GM19372 (cell line): ENCODE results near the gene CNTN4.
"Not testable (repeated sequence)": the region's sequence is repeated elsewhere in the genome, so short reads cannot be mapped to it uniquely, and the experiment has no call there.

ENCODE experiments used
- ATAC-seq: cut with Tn5 transposase; IDR thresholded peaks from one replicate; pipeline ENCODE4 v1.9.1; 2021; ENCODE audit warnings: mild to moderate bottlenecking, low read depth, moderate library complexity; ENCODE audit not compliant: unreplicated experiment

CNTN4 gene

DNA sequence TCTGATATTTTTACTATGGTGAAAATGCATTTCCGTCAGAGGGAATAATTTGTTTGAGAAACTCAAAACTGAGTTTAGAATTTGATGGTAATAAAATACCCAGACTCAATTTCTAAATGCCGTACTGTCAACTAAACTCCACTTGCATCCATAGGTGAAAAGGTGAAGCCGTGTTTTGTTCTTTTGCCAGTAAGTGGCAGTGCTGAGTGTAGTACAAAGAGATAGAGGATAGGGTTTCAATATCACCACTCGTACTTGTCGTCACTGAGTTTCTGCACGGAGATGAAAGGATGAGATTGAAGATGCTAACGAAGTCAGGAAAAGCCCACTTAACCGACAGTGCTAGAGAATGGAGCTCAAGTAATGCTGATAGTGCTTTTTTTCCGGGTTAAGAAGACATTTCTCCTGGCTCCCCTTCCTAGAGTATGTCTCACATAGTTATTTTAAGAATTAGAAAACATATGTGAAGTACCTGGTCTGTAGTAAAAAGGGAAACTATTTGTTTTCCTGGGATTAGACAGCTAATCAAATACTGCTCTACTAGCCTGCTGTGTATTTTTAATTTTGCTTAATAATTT, 666.4 kb downstream of the CNTN4 start:
- no peak for ATAC-seq

GRCh38 chr3:2770451-2770850, 671.8 kb downstream of the CNTN4 start:
- ATAC-seq: no peak

DNA sequence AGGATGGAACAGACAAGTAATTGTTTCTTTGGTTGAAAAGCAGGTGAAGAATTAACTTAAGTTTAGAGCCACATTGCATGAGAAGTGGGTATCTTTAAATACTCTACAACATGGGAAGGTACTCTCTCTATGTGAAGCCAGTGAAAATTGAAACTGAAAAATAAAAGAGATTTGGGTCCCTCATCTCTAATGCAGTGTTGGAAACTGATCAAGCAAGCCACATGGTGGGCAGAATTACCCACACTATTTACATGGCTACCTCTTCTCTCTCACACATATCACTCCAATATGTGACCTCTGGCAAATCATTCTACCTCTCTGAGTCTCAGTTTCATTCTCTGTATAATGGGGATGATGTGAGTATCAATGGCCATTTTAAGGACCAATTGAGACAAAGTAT, 672.5 kb downstream of the CNTN4 start:
- ATAC-seq: no peak

GRCh38 chr3:2771741-2772140, 673.1 kb downstream of the CNTN4 start:
- no peak for ATAC-seq

DNA sequence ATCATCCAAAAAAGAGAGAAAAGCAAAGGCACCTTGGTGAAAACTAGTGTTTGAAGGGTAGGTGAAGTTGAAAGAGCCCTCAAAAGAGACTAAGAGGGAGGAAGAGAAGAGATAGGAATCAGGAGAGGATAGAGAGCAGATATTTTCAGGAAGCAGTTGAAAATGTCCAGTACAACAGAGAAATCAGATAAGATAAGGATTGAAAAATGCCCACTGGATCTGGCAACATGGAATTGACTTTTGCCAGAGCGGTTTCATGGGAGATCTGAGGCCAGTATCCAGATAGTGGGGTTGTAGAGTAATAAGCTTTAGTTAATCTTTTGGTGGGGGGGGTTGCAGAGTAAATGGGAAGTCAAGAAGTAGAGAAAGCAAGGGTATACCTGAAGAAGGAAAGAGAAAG, 674.1 kb downstream of the CNTN4 start:
- no peak for ATAC-seq

DNA sequence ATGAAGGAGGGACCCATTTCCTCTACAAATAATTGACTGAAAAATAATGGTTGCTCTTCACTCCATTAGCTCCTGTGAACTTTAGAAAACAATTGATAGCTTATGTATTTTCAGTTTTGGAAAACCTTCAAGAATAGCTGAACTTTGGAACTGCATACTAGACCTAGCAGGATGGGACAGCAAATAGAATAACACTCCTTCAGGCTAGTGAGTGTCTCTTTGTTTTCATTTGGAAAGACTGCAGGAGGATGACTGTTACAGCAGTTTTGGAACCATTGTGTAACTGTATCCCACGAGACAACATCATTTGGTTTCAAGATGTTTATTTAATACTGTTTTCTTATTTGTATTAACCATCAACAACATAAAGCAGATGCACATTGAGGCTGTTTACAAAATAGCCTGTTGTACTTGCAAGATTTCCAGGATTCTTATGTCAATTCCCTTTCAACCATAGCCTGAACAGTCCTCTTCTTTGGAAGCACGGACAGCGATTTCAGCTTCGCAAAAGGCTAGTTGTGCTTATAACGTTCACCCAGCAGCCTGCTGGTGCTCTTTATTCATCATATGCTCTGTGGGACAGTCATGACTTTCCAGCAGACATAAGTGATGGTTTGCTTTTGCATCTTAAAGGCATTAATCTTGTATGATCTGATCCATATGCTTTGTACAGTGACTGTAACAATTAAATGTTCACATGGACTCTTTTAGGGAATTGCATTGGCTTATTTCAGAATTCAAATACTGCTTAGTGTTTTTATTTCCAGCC, 676.0 kb downstream of the CNTN4 start:
- ATAC-seq: no peak

DNA sequence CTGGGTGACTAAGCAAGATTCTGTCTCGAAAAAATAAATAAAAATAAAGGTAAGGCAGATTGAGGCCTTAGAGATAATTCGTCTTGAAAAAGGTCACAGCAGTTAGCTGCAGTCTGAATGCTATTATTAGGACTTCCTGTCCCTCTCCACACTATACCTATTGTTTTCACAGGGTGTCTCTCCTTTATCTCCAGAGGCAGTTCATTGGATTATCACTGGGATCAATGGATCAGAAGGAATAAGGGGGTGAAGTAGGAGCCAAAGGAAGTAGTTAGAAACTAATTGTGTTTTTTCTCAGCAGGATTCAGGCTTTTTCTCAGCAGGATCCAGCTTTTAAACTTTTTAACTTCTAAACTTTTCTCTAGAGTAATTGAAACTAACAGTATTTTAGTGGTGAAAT, 684.6 kb downstream of the CNTN4 start:
- ATAC-seq: no peak

GRCh38 chr3:2784627-2785026, 686.0 kb downstream of the CNTN4 start:
- ATAC-seq: no peak

- no peak for ATAC-seq
These were observed 691.7 kb downstream of the CNTN4 start for GRCh38 chr3:2790266-2790815.

- no peak for ATAC-seq
These were observed 693.8 kb downstream of the CNTN4 start for GRCh38 chr3:2792432-2792831.

- no peak for ATAC-seq
These were observed 695.3 kb downstream of the CNTN4 start for GRCh38 chr3:2793987-2794386.

GRCh38 chr3:2802429-2802828, 703.8 kb downstream of the CNTN4 start:
- ATAC-seq: no peak

DNA sequence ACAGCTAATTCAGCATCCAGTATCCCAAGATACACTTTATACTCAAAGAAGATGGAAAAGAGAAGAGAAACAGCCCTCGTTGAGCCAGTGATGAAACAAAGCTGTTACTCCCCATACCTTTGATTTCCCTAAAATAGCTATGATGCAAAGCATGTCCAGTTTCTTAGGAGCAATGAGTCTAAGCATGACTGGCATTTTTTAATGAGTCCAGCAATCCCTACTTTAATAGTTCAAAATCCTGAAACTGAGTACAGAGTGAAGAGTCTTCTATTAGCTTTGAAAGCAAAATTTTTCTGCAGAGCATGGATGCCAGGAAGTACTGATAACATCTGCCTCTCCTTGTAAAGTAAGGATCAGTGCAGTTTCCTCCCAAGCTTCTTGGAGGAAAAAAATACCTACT, 708.8 kb downstream of the CNTN4 start:
- ATAC-seq: no peak

GRCh38 chr3:2810723-2811122, 712.1 kb downstream of the CNTN4 start:
- ATAC-seq: no peak

GRCh38 chr3:2819571-2819970, 720.9 kb downstream of the CNTN4 start:
- ATAC-seq: no peak

DNA sequence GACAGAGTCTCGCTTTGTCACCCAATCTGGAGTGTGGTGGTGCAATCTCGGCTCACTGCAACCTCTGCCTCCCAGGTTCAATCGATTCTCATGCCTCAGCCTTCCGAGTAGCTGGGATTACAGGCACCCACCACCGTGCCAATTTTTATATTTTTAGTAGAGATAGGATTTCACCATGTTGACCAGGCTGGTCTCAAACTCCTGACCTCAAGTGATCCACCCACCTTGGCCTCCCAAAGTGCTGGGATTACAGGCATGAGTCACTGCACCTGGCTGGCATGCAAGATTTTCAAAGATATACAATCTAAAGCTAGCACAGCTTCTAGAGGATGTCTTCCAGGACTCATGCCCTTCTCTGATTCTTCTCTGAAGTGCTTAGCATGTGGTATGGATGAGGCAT, 722.3 kb downstream of the CNTN4 start:
- not testable (repeated sequence) for ATAC-seq

DNA sequence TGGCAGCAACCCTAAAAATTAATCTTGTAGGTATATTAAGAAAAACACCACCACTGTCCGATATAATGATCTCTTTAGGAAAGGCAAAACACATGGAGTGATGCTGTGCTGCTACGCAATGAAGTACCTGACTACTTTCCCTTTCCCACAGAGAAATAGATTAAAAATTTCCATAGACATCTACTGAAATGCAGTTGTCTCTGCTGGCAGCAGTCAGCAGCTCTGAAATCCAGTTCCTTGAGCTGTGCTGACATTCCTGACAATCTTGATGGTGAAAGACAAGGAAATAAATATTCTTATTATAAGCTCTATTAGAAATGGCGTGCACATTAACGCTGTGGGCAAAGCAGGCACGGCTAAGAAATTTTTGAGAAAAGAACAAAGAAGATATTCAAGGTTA, 723.9 kb downstream of the CNTN4 start:
- no peak for ATAC-seq

- ATAC-seq: no peak
These were observed 724.4 kb downstream of the CNTN4 start for GRCh38 chr3:2823031-2823430.

- no peak for ATAC-seq
These were observed 725.0 kb downstream of the CNTN4 start for GRCh38 chr3:2823437-2824211.

GRCh38 chr3:2826036-2826435, 727.4 kb downstream of the CNTN4 start:
- ATAC-seq: no peak

DNA sequence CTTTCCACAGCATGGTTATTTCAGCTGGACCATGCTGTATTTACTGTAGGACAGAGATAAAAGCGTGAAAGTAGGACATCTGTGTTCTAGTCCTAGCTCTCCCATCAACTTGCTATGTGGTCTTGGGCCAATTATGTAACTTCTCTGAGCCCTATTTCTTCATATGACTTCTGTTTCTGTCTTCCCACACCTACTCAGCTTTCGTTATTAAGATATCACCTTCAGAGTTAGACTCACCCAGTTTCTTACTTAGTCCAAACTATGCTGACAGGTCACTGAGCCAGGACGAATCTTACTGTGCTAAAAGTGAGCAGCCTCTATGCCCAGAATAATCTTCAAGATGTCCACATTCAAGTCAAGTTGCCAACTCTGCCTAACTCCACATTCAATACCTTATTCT, 727.8 kb downstream of the CNTN4 start:
- no peak for ATAC-seq
